Endothelial cell of umbilical vein (primary cell): ENCODE results near the gene STIMATE. TPM values are rescaled to one million over a fixed set of nuclear protein-coding genes. Genes with fewer than 3 reads are reported as not detected.

Source experiments
- BruUV-seq: library from RNA; stranded (reverse); fragments of 400-500 nt; replicated peaks from 2 replicates; lab custom pipeline; 2021; lab: Mats Ljungman, UMichigan
- CTCF ChIA-PET: fragments of 300-600, 350-600 bp; sonication (Branson Sonifier 250); formaldehyde crosslinking; loops from one replicate; lab custom pipeline; 2021; ENCODE audit warnings: antibody characterized with exemption, inconsistent platforms; lab: Charles Lee
- POLR2A ChIA-PET: fragments of 300-600, 350-600 bp; sonication (Branson Sonifier 250); formaldehyde crosslinking; loops from one replicate; lab custom pipeline; 2021; ENCODE audit warnings: antibody characterized with exemption, inconsistent platforms; lab: Charles Lee
- DNase-seq: peaks from one replicate; pipeline ENCODE4 v3.0.0-alpha.2; 2011; ENCODE audit warnings: low read depth, low spot score
- FAIRE-seq: peaks from 2 replicates; lab custom pipeline; 2011; peaks lifted over from hg19 to GRCh38; lab: Jason Lieb, UNC
- H2AFZ ChIP-seq: 2 replicates; pipeline ENCODE4 v1.6.0; 2012; ENCODE audit warnings: low read depth, low read length, control low read depth, inconsistent platforms
- H3K27ac ChIP-seq: 2 replicates; pipeline ENCODE4 v1.5.1; 2011; ENCODE audit warnings: low read depth, mild to moderate bottlenecking, control low read depth, low read length, moderate library complexity; ENCODE audit not compliant: insufficient read depth
- H3K27me3 ChIP-seq, 2 experiments: 2 replicates each; pipeline versions ENCODE4 v1.6.0 to v1.6.1; 2011; ENCODE audit warnings: low read length in 2 of 2, mixed read lengths in 1 of 2; ENCODE audit not compliant: control insufficient read depth in 2 of 2, insufficient read depth in 2 of 2
- H3K36me3 ChIP-seq, 2 experiments: 2 replicates in 1 of 2; 3 replicates in 1 of 2; pipeline ENCODE4 v1.5.1; 2011; ENCODE audit warnings: low read length in 2 of 2, mild to moderate bottlenecking in 1 of 2, moderate library complexity in 1 of 2; ENCODE audit not compliant: control insufficient read depth in 2 of 2, insufficient read depth in 2 of 2; ENCODE audit errors: extremely low read depth in 1 of 2
- H3K4me1 ChIP-seq: 3 replicates; pipeline ENCODE4 v1.5.1; 2011; ENCODE audit warnings: mild to moderate bottlenecking, low read length; ENCODE audit not compliant: control insufficient read depth, insufficient read depth; ENCODE audit errors: extremely low read depth
- H3K4me2 ChIP-seq: 2 replicates; pipeline ENCODE4 v1.6.1; 2011; ENCODE audit warnings: low read length, control low read depth, mixed read lengths; ENCODE audit not compliant: insufficient read depth
- H3K4me3 ChIP-seq, 3 experiments: fragments of 200-600 bp in 1 of 3; sonication (generic), shearing (Covaris generic) in 1 of 3; replicated peaks in 1 of 3; 2 replicates each; pipeline ENCODE4 v1.5.1; 2011 to 2016; ENCODE audit warnings: control low read depth in 3 of 3, low read length in 3 of 3, mild to moderate bottlenecking in 2 of 3, inconsistent platforms in 1 of 3, low read depth in 1 of 3, moderate library complexity in 1 of 3; ENCODE audit not compliant: insufficient read depth in 1 of 3
- H3K79me2 ChIP-seq: 2 replicates; pipeline ENCODE4 v1.6.0; 2012; ENCODE audit warnings: low read length, inconsistent platforms; ENCODE audit not compliant: control insufficient read depth, insufficient read depth
- H3K9ac ChIP-seq: replicated peaks from 2 replicates; pipeline ENCODE3; 2011; ENCODE audit warnings: low read length, control low read depth; ENCODE audit not compliant: insufficient read depth; ENCODE audit errors: extremely low read depth
- H3K9me1 ChIP-seq: replicated peaks from 3 replicates; pipeline ENCODE4 v1.6.0; 2011; ENCODE audit warnings: mild to moderate bottlenecking, low read length; ENCODE audit not compliant: control insufficient read depth, insufficient read depth; ENCODE audit errors: extremely low read depth
- H3K9me3 ChIP-seq: replicated peaks from 2 replicates; pipeline ENCODE4 v1.5.1; 2012; ENCODE audit warnings: low read length, inconsistent platforms; ENCODE audit not compliant: control insufficient read depth, insufficient read depth
- H4K20me1 ChIP-seq: replicated peaks from 2 replicates; pipeline ENCODE3; 2011; ENCODE audit warnings: mild to moderate bottlenecking, low read length; ENCODE audit not compliant: control insufficient read depth, insufficient read depth; ENCODE audit errors: extremely low read depth
- EZH2 ChIP-seq: IDR thresholded peaks from 2 replicates; pipeline ENCODE4 v1.6.1; 2012; ENCODE audit warnings: borderline replicate concordance, low read depth, mild to moderate bottlenecking, moderate library complexity, low read length, inconsistent platforms; ENCODE audit not compliant: severe bottlenecking
- FOS ChIP-seq: IDR thresholded peaks from 2 replicates; pipeline ENCODE4 v1.6.1; 2011; ENCODE audit warnings: mild to moderate bottlenecking, low read length, moderate library complexity, borderline replicate concordance; ENCODE audit not compliant: insufficient read depth
- GATA2 ChIP-seq: IDR thresholded peaks from 2 replicates; pipeline ENCODE4 v1.7.0; 2011; ENCODE audit warnings: low read depth, mild to moderate bottlenecking, moderate library complexity, mixed read lengths, low read length; ENCODE audit not compliant: insufficient read length, insufficient read depth
- JUN ChIP-seq: IDR thresholded peaks from 2 replicates; pipeline ENCODE4 v1.6.1; 2011; ENCODE audit warnings: borderline replicate concordance, low read depth; ENCODE audit not compliant: insufficient read length, insufficient read depth
- MYC ChIP-seq: IDR thresholded peaks from one replicate; pipeline ENCODE4 v1.6.1; 2011; ENCODE audit warnings: mild to moderate bottlenecking, low read depth, low read length
- POLR2A ChIP-seq: IDR thresholded peaks from 2 replicates; pipeline ENCODE4 v1.6.1; 2012; ENCODE audit warnings: low read depth, mild to moderate bottlenecking, control low read depth, low read length
- POLR2AphosphoS5 ChIP-seq: IDR thresholded peaks from 2 replicates; pipeline ENCODE4 v1.6.1; 2012; ENCODE audit warnings: low read depth, mild to moderate bottlenecking, control low read depth, low read length, moderate library complexity; ENCODE audit not compliant: insufficient read depth
- dilution Hi-C: fragments of 300-500 bp; cut with MboI; formaldehyde crosslinking; loops from one replicate; pipeline ENCODE4 v1.15.0; 2019; ENCODE audit warnings: low sequenced_read_pairs; ENCODE audit not compliant: extremely low pct_ligation_motif_present
- intact Hi-C: fragments of 100-400 bp; cut with micrococcal nuclease; formaldehyde crosslinking; loops from one replicate; pipeline ENCODE4 v1.10.0; 2022
- polyA plus RNA-seq, 4 experiments: library from polyadenylated mRNA; depleted of rRNA in 3 of 4; stranded (reverse) in 3 of 4; unstranded in 1 of 4; fragments of >200 nt; gene quantifications; 2 replicates each; pipeline versions ENCODE4 v1.2.1 to v1.2.3, GENCODE V29; 2011 to 2012; ENCODE audit warnings: missing spikeins in 1 of 4
- total RNA-seq: library from RNA; stranded (reverse); gene quantifications from 2 replicates; pipeline ENCODE4 v1.2.3, GENCODE V29; 2021
- TF ChIP-seq, protein P1 (sequence below), 2 donors: IDR thresholded peaks; 1 replicate in 1 of 2; 2 replicates in 1 of 2; pipeline ENCODE4 v1.5.1; 2011; ENCODE audit warnings: low read length in 2 of 2, mild to moderate bottlenecking in 2 of 2, moderate library complexity in 2 of 2, control low read depth in 1 of 2, inconsistent platforms in 1 of 2, low read depth in 1 of 2; ENCODE audit not compliant: insufficient read depth in 1 of 2; ENCODE audit errors: extremely low read depth in 1 of 2
- TF ChIP-seq, protein P2 (sequence below): IDR thresholded peaks from 2 replicates; pipeline ENCODE4 v1.6.1; 2011; ENCODE audit not compliant: insufficient read depth, insufficient read length

Gene STIMATE
- total and polyA plus RNA-seq, 2 donors (not counting 3 experiments of a cell fraction or from before 2014, with no cell fraction given) = 18.2 to 24.0 TPM

DNA sequence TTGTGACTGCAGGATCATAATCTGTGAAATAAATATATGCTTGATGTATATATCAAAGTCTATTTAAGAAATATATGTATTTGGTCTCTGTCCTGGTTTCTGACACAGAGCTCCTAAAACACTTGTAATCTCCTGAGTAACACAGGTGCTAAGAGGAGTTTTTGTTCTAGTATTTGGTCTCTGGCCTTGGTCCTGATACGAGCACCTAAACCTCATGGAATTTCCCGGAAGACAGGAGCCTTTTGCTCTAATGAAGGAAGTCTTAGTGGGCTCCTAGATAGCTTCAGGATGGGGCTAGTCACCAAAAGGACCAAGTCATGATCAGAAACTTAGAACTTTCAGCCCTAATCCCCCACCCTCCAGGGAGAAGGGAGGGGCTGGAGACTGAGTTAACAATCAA, 43.3 kb downstream of the STIMATE start:
- H3K4me2 ChIP-seq = no peak overlapping the region
- DNase-seq (no peak), FAIRE-seq (no peak)
- no TSS peak for BruUV-seq
- H2AFZ ChIP-seq = no peak overlapping the region
- H3K4me1 ChIP-seq = no peaks in the 10 kb centered on the region
- peaks cover 0 to 5% of the 10 kb centered on the region in 2 experiments for H3K36me3 ChIP-seq
- H4K20me1 ChIP-seq = no peaks in the 10 kb centered on the region
- H3K27ac ChIP-seq = no peak overlapping the region
- dilution Hi-C loops = no loop called here
- POLR2A ChIA-PET = no interaction called here
- CTCF ChIA-PET = interaction anchor here (1.6 to 2.1 kb wide), 3 partner anchors 9 to 222 kb away, joined by 3 to 11 read pairs (median 4); no protein-coding TSS in a partner anchor
- H3K9me3 ChIP-seq = no peaks in the 10 kb centered on the region
- no peaks in the 10 kb centered on the region for H3K9me1 ChIP-seq
- TF ChIP-seq, protein P1, sequence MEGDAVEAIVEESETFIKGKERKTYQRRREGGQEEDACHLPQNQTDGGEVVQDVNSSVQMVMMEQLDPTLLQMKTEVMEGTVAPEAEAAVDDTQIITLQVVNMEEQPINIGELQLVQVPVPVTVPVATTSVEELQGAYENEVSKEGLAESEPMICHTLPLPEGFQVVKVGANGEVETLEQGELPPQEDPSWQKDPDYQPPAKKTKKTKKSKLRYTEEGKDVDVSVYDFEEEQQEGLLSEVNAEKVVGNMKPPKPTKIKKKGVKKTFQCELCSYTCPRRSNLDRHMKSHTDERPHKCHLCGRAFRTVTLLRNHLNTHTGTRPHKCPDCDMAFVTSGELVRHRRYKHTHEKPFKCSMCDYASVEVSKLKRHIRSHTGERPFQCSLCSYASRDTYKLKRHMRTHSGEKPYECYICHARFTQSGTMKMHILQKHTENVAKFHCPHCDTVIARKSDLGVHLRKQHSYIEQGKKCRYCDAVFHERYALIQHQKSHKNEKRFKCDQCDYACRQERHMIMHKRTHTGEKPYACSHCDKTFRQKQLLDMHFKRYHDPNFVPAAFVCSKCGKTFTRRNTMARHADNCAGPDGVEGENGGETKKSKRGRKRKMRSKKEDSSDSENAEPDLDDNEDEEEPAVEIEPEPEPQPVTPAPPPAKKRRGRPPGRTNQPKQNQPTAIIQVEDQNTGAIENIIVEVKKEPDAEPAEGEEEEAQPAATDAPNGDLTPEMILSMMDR (IDR thresholded peaks at IDR 0.05; ENCODE audit: extremely low read depth in 1 of 2, insufficient read depth in 1 of 2, low read depth in 1 of 2, low read length in 2 of 2) = no peak
- TF ChIP-seq FOS (no peak), EZH2 (no peak), MYC (no peak), JUN (no peak), POLR2A (no peak), GATA2 (no peak), POLR2AphosphoS5 (no peak)
- TF ChIP-seq, protein P2, sequence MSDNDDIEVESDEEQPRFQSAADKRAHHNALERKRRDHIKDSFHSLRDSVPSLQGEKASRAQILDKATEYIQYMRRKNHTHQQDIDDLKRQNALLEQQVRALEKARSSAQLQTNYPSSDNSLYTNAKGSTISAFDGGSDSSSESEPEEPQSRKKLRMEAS = no peak
- H3K79me2 ChIP-seq = no peaks in the 10 kb centered on the region
- no peak overlapping the region for H3K4me3 ChIP-seq
- intact Hi-C loops = no loop called here
- no peaks in the 10 kb centered on the region for H3K27me3 ChIP-seq
- no peak overlapping the region for H3K9ac ChIP-seq
